ENCODE data around the gene ARSG.
"Not testable (repeated sequence)": the region's sequence is repeated elsewhere in the genome, so short reads cannot be mapped to it uniquely, and the experiment has no call there.

The ARSG gene

DNA sequence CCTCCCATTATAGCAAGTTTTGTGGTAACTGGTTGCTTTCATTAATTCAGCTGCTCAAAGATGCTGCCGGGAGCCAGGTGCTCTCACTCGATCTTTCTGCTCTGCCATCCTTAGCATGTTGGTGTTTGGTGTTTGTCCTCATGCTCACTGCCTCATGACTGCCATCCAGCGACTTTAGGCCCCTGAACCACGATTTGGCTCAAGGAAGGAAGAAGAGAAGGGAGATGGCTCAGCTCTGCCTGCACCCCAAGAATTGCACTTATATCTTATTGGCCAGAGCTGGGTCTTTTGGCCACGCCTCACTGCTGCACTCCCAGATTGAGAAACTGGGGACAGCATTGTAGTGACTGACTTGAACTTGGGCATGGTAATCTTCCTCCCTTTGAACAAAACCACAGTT, 52.7 kb downstream of the ARSG start:
- TF ChIP-seq, protein P1, sequence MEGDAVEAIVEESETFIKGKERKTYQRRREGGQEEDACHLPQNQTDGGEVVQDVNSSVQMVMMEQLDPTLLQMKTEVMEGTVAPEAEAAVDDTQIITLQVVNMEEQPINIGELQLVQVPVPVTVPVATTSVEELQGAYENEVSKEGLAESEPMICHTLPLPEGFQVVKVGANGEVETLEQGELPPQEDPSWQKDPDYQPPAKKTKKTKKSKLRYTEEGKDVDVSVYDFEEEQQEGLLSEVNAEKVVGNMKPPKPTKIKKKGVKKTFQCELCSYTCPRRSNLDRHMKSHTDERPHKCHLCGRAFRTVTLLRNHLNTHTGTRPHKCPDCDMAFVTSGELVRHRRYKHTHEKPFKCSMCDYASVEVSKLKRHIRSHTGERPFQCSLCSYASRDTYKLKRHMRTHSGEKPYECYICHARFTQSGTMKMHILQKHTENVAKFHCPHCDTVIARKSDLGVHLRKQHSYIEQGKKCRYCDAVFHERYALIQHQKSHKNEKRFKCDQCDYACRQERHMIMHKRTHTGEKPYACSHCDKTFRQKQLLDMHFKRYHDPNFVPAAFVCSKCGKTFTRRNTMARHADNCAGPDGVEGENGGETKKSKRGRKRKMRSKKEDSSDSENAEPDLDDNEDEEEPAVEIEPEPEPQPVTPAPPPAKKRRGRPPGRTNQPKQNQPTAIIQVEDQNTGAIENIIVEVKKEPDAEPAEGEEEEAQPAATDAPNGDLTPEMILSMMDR (conservative IDR thresholded peaks at IDR 0.05; ENCODE audit: low read length): no peak
- no peak overlapping the region for H3K4me3 ChIP-seq (ENCODE audit: low read length)
- no peak for DNase-seq (ENCODE audit: low read depth)

DNA sequence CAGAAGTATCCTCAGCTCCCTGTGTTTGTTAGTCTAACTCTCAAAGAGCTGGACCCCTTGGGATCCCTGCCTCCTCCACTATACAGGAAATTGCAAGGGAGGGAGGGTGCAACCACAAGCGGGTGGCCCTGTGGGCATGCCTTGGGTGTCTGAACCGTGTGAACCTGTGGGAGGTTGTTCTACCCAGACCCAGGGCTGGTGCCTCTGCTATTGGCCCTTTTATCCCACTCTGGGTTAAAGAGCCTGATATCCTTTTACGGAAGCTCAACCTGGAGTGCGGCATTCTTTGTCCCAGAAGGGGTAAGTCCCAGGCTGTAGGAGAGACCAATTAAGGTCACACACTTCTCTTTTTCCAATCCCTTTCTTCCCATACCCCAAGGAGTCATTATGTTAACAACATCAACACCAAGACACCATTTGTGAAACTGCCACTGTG, 53.4 kb downstream of the ARSG start:
- H3K4me3 ChIP-seq (ENCODE audit: low read length): no peak overlapping the region
- TF ChIP-seq, protein P1 (conservative IDR thresholded peaks at IDR 0.05; ENCODE audit: low read length): no peak
- no peak for DNase-seq (ENCODE audit: low read depth)

GRCh38 chr17:68346448-68346847, 55.2 kb downstream of the ARSG start:
- no peak overlapping the region for H3K4me3 ChIP-seq (ENCODE audit: low read length)
- no peak for DNase-seq (ENCODE audit: low read depth)
- TF ChIP-seq, protein P1 (conservative IDR thresholded peaks at IDR 0.05; ENCODE audit: low read length): no peak

DNA sequence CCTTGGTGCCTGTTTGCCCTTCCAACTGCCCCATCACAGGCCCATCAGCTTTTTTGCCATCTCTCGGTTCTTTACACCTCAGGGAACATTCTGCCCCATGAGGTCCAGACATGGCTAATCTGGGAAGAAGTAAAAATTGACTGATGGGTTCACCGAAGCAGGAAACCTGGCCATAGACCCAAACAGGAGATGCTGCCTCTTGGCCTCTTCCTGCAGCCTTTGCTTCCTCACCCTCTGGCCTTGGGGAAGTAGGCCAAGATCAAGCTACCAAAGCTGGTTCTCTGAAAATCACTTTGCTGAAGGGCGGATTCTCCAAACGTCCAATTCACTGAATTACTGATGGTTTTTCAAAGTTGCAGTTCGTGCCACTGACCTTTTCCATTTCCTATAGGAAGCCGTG, 56.1 kb downstream of the ARSG start:
- DNase-seq (ENCODE audit: low read depth): no peak
- no peak overlapping the region for H3K4me3 ChIP-seq (ENCODE audit: low read length)
- TF ChIP-seq, protein P1 (conservative IDR thresholded peaks at IDR 0.05; ENCODE audit: low read length): no peak

DNA sequence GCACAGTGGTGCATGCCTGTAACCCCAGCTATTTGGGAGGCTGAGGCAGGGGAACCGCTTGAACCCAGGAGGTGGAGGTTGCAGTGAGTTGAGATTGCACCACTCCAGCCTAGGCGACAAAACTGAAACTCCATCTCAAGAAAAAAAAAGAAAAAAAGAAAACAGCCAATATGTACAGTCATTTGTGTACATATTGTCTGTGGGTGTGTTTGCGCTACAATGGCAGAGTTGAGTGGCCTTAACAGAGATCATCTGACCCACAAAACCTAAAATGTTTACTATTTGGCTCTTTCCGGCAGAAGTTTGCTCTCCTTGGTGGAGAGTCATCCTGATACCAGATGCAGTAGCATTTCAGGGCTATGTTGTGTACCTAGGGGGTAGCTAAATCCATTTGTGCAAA, 57.9 kb downstream of the ARSG start:
- no peak for DNase-seq (ENCODE audit: low read depth)
- no peak overlapping the region for H3K4me3 ChIP-seq (ENCODE audit: low read length)
- TF ChIP-seq, protein P1 (conservative IDR thresholded peaks at IDR 0.05; ENCODE audit: low read length): no peak

DNA sequence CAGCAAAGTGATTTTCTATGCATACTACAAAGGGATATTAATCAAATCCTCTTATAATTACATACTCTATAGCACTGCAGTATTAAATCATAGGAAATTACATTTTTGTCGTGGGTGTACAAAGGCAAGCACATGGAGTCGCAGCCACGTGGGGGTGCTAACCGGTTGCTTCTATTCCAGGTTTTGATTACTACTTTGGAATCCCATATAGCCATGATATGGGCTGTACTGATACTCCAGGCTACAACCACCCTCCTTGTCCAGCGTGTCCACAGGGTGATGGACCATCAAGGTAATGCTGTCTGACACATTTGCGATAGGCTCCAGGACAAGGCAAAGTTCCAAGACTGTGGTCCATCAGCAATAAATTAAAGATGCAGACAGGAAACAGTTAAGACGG, 60.1 kb downstream of the ARSG start:
- H3K4me3 ChIP-seq (ENCODE audit: low read length): no peak overlapping the region
- TF ChIP-seq, protein P1 (conservative IDR thresholded peaks at IDR 0.05; ENCODE audit: low read length): peak; percentile 41
- DNase-seq (ENCODE audit: low read depth): no peak

DNA sequence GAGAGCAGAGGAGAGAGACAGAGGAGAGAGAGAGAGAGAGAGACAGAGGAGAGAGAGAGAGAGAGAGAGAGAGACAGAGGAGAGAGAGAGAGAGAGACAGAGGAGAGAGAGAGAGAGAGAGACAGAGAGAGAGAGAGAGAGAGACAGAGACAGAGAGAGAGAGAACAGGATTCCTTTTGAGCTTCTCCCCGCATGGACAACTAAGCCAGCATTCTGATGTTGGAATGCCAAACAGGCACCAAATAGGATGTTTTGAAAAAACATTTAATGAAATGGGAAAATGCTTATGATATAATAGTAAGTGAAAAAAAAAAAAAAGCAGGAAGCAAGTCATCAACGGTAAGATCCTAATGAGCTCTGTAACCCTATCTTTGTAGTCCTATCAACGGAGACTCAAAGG, 60.7 kb downstream of the ARSG start:
- TF ChIP-seq, protein P1 (conservative IDR thresholded peaks at IDR 0.05; ENCODE audit: low read length): no peak
- no peak overlapping the region for H3K4me3 ChIP-seq (ENCODE audit: low read length)
- peak; percentile 34 for DNase-seq (ENCODE audit: low read depth)

- DNase-seq (ENCODE audit: low read depth); H3K4me3 ChIP-seq (ENCODE audit: low read length): not testable (repeated sequence)
Measured at GRCh38 chr17:68352671-68353070, 61.4 kb downstream of the ARSG start.

Data from AG10803 (cell line).